GM10266 (cell line): ENCODE measurements around the gene AKAP10.

Experiments
- DNase-seq: peaks from one replicate; pipeline ENCODE4 v3.0.0; 2012; ENCODE audit errors: extremely low spot score
- CTCF ChIP-seq: IDR thresholded peaks from 2 replicates; pipeline ENCODE4 v1.5.1; 2012; ENCODE audit warnings: mild to moderate bottlenecking, low read depth; ENCODE audit not compliant: control insufficient read depth, insufficient read depth; ENCODE audit errors: missing control alignments

The AKAP10 gene

GRCh38 chr17:19857640-19858039 lies 120.0 kb downstream of the AKAP10 start:
- no peak for TF ChIP-seq CTCF
- no peak for DNase-seq
